Limb (tissue), 2 donors: ENCODE results near the gene DNMT3A.

Source experiments
- DNase-seq, 2 donors: peaks; one replicate each; pipeline ENCODE4 v3.0.0-alpha.2; 2016; ENCODE audit errors: extremely low spot score in 2 of 2

Gene DNMT3A

DNA sequence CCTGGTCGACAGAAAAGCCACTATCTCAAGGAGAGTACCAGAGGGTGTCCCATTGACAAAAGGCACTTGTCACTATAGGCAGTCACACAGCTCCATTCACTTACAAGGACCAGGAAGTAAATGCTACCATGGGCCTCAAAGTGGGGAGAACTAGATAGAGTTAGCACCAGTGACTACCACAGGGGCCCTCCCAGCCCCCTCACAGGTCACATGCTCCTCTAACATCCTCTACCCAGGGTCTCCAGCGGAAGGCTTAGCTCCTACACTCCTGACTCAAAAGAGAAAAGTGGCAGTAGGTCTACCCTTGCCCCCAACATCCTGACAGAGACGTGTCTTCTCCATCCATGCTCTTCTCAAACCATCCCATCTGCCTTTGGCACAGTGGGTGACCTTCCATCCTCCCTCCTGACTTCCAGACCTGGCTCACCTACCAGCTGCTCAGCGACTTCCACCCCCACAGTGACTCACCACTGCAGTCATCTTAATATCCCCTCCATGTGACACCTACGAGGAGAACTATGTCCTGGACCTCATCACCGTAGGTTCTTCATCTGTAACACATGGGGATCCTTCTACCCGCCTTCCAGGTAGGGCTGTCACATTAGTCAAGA lies 5.6 kb upstream of the DNMT3A start:
- no peak for DNase-seq

DNA sequence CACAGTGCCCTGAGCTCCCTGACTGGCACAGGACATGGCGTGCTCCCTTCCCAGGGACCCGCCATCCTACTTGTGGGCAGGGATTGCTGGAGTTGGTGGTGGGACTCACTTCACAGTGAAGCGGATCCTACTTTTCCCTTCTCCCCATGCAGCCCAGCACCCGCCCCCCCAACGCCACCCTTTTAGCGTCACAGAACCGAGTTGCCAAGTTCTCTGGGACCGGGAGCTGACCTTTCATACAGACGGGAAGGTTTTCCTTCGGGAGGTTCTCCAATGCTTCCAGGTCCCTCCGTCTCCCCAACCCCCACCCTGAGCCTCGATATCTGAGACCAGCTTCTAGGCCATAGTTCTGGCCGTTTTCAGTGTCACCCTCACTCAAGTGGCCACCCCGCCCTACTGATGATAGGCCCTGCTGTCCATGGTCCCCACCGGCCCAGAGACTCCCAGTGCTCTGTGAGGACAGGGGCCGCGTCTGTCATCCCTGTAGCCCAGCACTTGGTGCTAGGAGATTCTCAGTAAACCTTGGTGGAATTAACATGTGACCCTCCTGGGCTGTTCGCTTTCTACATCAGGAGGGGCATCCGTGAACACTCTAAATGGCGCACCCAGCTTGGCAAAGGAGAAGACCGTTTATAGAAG lies 1.6 kb upstream of the DNMT3A start:
- no peak for DNase-seq

DNA sequence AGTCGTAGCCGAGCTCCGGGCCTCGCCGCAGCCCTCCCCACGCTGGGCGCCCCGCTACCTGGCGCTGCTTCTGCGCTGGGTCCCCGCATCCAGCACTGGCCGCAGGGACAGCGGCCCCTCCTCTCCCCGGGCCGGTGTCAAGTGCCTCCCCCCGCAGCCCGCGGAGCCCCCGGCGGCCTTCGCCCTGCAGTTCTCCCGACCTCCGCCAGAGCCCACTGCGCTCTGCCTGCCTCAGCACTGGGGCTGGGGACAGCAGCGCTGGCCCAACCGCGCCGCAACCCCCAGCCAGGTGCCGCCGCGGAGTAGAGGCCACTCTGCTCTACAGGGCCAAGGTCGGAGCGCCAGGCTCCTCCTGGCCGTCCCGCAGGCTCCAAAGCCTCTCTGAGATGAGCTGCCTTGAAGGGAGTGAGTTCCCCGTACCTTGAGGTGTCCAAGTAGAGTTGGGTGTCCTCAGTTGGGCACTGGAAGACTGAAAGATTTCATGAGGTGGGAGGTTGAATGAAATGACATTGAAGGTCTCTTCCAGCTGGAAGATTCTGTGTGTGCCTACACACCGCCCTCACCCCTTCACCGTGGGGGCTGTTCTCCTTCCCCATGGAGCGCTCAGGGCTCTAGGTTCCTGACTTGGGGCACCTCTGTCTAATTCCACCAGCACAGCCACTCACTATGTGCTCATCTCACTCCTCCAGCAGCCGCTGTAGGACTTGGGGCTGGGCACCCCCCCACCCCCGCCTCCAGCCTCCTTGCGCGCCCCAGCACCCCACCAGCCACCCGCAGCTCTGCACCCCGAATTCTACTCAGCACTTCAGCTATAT lies 854 bp upstream of the DNMT3A start:
- peak; percentile 84 to 91 for DNase-seq

DNA sequence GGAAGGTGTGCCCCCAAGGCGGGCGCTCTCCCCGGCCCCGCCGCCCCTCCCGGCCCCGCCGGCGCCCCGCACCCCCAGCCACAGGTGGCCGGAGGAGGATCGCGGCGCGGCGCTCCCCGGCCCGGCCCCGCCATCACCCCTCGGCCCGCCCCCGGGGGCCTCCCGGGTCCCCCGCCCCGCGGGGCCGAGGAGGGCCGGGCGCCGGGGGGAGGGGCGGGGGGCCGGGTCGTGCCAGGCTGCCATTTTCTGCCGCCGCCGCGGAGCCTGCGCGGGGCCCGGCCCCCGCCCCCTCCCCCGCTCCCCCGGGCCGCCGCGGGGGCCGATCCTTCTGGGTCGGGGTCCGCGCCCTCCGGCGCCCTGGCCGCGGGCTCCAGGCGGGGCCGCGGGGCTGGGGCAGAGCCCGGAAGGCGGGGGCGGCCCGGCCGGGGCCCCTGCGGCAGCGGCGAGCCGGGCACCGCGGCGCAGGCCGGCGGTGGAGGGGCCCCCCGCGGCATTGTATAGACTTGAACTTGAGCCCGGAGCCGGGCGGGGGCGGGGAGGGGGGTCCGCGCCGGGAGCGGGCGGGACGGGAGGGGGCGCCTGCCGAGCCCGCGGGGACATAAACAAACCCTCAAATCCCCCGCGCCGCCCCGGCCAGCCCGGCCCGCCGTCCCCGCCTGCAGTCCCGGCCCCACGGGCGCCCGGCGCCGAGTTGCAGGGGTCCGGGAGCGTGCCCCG lies 556 bp downstream of the DNMT3A start:
- DNase-seq: peak in 1 of 2 donors; percentile 82

DNA sequence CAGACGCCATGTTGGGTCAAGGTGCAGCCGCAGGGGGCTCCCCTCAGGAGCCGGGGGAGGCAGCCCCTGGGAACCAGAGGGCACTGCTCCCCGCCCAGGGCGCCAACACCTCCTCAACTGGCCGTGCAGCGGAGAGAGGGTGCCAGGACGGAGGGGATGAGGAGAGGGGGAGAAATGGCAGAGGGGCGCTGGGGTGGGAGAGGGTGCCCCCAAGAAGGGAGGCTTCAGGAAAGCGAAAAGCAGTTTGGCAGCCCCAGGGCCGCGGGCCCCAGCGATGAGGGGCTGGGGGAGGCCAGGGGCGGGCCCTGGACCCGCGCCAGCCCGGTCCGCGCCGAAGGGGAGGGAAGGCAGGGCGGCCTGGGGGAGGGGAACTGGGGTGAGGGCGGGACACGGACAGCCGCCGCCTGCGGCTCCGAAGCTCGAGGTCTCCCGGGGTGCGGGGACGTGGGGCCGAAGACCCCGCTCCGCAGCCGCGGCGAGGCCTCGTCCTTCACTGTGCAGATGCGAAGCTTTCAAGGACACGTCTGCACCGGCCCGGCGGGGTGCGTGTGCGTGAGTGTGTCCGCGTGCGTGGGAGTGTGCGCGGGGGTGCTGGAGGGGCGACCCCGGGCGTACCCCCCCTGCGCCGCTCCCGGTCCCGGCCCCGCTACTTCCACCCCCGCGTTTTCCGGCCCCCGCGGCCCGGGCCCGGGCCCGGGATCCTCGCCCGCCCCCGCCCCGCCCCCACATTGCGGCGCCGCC lies 1.4 kb downstream of the DNMT3A start:
- peak in 1 of 2 donors; percentile 82 for DNase-seq

DNA sequence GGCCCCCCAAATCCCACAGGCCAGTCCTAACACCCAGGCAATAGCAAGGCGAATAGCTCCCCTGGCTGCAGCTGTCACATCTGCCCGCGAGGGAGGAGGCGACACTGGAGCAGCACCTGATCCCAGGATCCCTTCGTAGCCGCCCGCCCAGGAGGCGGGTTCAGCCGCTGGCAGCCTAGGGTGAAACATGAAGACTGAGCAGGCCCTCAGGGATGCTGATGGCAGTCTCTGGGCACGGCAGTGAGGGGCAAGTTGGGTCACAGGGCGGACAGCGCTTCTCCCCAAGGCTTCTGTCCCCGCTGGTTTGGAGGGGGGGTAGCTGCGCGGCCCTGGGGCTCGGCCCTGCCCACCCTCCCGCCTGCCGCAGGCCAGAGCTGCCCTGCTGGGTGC lies 1.9 kb downstream of the DNMT3A start:
- no peak for DNase-seq

DNA sequence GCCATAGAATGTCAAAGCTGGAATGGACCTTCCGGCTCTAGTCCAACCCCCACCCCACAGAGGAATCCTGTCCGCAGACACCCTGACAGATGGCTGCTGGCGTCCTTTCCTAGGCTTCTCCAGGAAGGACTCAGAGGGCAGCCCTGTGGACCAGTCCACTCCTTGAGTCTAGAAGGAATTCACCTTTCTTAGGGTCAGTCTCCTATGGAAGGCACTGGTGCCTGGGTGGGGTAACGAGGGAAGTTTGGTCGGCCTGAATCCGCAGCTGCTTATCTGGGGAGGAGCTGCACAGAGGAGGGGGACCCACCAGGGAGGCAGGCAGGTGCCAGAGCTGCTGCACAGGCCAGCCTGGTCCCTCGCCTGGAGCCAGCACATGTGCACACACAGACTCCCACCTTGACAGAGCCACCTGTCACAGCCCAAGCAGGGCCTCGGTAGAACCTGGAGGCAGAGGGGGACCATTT lies 2.5 kb downstream of the DNMT3A start:
- DNase-seq: no peak

DNA sequence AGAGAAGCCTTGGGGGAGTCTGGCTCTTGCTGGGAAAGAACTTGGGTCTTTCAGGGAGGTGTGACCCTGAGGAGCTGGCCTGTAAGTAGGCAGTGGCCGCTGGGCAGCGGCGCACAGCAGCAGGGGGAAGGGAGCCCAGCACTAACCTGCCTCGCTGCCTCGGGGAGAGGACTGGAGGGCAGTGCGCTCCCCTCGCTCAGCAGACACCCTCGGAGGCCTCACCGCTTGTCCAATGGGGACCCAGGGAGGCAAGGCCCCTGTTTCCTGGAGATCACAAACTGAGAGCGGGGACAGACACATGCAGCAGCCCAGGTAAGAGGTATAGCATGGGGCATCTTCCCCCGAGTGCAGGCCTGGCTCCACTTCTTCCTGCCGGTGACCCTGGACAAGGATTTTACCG lies 3.3 kb downstream of the DNMT3A start:
- no peak for DNase-seq

DNA sequence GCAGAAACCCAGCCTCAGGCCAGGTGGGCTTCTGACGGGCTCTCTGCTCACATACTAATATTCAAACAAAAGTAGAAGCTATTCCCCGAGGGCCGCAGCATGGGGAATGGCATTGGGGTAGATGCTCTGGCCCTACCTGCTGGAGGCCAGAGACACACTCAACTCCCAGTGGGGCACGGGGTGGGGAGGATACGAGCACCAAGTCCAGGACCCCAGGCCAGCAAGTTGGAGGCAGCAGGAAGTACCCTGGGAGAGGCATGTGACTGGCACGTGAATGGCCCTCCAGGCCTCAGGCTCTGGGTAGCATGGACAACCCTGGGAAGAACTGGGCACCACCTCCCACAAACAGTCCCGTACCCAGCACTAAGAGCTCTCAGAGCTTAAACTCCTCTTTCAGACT lies 3.8 kb downstream of the DNMT3A start:
- DNase-seq: no peak

DNA sequence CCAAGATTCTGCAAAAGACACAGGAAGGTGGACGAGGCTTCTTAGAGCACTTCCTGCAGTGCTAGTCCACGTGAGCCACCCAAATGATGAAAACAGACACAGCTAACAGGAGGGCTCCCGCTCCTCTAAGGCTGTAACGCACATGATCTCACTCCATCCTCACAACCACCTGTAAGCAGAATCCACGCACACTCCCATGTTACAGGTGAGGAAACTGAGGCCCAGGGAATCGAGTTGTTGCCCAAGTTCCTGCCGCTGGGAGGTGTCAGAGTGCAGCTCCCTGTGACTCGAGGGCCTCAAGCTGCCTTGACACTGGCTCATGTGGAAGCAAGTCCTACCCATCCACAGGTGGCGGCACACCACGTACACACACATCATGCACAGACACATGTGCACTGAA lies 4.4 kb downstream of the DNMT3A start:
- DNase-seq: no peak

DNA sequence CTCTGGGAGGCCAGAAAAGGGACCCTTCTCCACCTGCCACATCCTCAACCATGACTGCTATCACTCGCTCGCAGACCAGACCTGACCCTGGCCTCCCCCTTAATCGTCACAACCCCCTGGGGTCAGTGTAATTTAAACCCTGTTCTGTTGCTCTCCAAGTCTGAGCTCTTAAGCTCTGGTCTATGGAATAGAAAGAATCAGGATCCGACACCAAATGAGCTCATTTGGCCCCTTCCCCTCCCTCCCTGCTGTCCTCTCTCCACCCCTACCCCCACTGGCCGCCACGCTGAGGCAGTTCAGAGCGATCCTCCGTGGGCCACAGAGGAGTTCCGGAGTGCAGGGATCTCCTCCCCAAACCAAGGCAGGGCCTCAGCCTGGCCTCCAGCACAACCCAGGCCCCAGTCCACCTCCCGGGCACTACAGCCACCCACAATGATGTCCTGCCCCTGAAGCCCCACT lies 5.3 kb downstream of the DNMT3A start:
- no peak for DNase-seq

DNA sequence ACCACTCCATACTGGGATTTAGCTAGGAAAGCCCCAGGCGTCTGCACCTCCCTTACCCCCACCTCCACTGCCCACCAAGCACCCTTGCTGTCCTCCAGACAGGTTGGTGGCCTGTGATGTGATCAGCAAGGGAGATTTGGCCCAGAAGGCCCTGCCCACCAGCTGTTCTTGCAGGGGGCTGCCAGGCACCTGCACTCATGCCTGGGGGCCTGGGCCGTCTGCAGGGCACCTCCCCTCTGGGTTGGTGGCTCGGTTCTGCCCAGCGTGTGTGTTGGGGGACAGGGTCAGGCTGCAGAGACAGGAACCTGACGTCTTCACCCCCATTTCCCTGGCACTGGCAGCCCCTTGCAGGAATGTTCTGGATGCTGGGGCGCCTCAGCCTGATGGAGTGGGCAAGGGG lies 5.8 kb downstream of the DNMT3A start:
- DNase-seq: no peak

DNA sequence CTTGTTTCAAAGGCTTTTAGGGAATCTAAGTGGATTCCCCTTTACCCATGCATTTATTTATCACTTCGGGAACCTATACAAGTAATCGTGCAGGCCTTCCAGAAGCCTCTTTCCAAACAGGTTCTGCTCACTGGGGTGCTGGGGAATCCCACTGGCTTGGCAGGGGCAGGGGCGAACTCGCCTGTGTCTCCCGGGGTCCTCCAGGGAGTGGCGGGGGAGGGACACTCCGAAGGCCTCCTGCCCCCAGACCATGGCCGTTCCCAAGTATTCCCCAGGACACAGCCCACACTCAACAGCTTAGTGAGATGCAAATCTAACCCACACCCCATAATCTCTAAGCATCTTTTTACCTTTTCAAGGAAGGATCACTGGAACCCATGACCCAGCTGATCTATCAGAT lies 6.5 kb downstream of the DNMT3A start:
- DNase-seq: no peak

DNA sequence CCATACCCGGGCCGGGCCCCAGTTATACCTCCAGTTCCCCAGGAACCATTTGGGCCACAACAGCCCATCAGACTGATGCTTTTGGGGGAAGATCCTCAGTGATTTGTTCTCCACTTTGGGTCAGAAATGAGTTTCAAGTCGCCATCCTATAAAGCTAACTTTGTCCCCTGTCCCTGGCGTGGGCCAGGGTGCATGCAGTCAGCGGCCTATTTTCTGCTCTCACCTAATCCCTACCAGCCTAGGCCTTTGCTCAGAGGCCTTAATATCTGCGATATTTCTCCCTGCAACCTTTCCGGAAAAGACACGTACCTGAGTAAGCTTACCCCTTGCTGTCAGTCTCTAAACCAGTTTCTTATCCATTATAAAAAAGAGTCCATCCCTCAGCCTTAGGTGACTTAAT lies 7.2 kb downstream of the DNMT3A start:
- DNase-seq: no peak

DNA sequence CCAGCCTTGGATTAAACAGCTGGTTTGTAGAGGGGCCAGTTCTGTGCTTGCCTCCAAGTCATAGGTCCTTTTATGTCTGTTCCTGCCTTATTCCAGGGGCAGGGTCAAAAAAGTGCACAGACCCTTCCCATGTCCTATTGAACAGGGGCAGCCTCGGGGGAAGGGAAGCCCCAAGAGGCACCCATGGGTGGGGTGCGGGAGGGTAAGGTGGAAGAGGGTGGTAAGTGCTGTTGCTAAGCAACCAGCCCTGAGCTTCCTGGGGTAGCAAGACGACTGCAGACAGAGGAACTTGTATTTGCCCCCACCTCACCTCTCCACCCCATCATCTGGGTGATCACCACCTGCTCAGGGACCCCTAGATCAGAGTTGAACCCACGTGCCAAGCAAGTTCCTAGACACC lies 7.7 kb downstream of the DNMT3A start:
- DNase-seq: no peak

DNA sequence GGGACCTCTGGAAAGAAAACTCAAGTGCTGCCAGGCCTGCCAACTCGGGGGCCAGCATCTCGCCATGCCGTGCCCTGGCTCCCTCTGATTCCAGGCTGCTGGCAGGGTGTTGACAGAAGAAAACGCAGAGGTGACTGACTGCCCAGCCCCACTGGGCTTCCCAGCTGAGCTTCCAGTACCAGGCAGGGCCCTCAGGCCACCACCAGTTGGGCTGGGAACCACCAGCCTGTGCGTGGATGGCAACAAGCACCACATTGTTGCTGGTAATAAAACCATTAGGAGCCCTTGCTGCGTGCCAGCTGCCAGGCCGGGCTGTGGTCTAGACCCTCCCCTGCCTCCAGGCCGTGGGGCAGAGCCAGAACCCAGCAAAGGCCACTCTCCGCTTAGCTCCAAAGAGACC lies 9.2 kb downstream of the DNMT3A start:
- no peak for DNase-seq

DNA sequence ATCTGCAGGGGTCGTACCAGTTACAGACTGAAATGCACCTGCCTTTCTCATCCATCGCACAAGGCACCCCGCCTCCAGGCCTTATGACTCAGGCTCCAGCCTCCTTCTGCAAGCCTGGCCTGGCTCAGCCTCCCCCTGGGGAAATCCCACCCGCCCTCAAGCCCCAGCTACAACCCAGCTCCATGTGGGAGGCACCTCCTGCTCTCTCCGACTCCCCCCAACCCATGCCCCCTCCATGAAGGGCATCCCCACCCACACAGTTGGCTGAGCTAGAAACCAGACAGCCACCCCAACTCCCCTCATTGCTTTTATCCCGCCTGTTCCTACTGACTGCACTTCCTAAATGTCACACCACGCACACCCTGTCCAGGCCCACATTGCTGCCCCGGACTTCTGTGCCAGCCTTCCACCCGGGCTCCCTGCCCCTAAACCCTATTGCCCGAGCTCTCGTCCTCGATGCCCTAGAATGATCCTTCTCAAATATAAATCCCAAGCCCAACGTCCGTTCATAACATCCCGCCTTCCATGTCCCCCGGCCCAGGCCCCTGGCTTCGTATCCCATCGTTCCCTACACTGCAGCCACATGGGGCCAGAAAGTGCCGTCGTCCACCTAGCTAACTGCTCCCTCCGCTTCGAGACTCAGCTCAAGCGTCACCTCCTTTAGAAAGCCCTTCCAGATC lies 9.9 kb downstream of the DNMT3A start:
- no peak for DNase-seq

DNA sequence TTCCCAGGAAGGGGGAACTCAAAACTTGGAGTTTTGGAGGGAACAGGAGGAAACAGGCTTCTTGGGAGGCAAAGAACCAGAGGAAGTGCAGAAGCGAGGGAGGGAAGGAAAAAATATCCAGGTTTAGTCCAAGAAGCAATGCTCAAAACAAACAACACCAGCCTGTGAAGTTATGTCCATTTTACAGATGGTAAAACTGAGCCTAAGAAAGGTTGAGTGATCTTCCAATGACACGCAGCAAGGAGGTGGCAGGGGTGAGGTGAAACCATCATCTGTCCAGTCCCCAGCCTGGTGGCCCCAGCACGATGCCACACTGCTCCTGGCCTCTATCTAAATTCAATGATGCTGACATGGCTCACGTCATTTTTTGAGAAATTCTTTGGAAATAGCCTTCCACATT lies 10.8 kb downstream of the DNMT3A start:
- DNase-seq: no peak

DNA sequence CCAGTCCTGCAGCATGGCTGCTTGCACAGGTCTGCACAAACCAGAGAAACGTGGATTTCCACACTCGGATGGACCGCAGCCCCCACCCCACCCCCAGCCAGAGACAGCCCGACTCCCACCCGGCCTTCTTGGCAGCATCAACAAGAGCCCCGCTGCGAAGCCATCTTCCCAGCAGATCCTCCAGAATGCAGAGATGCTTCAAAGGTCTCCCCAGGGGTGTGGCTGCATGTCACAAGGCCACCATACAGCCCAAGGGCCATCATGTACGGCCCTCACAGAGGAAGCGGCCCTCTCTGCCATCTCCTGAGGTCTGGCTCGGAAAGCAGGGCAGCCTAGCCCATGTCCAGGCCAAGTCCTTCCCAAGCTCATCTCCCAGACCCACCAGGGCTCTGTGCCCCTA lies 11.5 kb downstream of the DNMT3A start:
- no peak for DNase-seq

DNA sequence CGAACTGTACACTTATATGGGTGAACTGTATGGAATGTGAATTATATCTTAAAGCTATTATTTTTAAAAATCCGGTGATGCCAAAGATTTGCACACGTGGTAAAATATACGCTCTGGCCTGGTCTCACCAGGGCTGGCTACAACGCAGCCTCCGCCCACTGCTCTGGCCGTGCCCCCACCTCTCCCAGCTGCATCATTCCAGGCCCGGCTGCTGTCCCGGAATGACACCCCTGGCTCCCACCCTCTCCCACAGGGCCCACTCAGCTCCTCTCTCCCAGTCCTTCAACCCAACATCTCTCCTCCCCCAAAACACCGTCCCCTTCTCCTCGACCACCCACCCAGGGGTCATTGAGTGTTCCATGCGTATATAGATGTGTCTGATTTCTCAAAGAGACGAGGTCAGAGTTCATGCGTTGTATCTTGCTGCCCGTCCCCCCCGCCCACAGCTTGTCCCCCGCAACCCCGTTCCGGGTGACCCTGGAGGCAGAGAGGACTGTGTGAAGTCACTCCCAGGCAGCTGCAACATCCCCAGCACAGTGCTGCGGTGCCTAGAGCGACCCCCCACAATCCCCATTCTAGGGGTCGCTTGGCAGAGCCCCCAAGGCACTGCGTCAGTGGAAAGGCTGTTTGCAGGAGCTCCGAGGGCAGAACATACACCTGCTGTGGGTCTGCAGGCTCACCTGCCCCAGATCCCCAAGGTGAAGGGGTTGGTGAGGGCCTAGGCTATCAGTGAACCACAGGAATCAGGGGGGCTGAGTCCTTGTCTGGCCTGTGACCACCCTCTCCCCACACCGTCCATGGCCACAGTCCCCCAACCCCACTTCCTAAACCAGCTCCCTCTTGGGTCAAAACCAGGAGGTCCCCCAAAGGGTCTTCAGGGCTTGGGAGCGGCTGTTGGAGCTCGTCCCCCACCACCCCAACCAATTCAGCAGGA lies 13.3 kb downstream of the DNMT3A start:
- no peak for DNase-seq
